K562 (cell line): ENCODE data around the gene DNMT3L. TPM values are rescaled to one million over a fixed set of nuclear protein-coding genes. Genes with fewer than 3 reads are reported as not detected.
"Not testable (repeated sequence)": the region's sequence is repeated elsewhere in the genome, so short reads cannot be mapped to it uniquely, and the experiment has no call there.

Experiments
- ATAC-seq: fragments of 200-7000 bp; cut with Tn5 transposase; 3 replicates; pipeline ENCODE4 v1.9.1; 2020; ENCODE audit warnings: moderate library complexity
- BruUV-seq: library from RNA; stranded (reverse); fragments of 400-500 nt; replicated peaks from 2 replicates; lab custom pipeline; 2021; lab: Mats Ljungman, UMichigan
- CTCF ChIA-PET: fragments of 300-600 bp; formaldehyde crosslinking; extraction: SDS; loops from one replicate; lab custom pipeline; 2021; ENCODE audit warnings: low intra/inter-chr PET ratio; lab: Yijun Ruan, JAX
- POLR2A ChIA-PET: fragments of 300-600, 350-650 bp; sonication (Branson Sonifier 250); formaldehyde crosslinking; extraction: SDS; loops from one replicate; lab custom pipeline; 2021; ENCODE audit warnings: antibody characterized with exemption, inconsistent platforms; lab: Yijun Ruan, JAX
- DNase-seq, 4 experiments: peaks; one replicate each; pipeline versions ENCODE4 v3.0.0 to v3.0.0-alpha.2; 2011 to 2018; ENCODE audit warnings: low spot score in 3 of 4, mixed read lengths in 3 of 4; ENCODE audit errors: extremely low read depth in 1 of 4
- FAIRE-seq: peaks from 2 replicates; lab custom pipeline; 2011; peaks lifted over from hg19 to GRCh38; lab: Jason Lieb, UNC
- H2AFZ ChIP-seq: 2 replicates; pipeline ENCODE4 v1.6.0; 2011; ENCODE audit warnings: low read depth, low read length, control low read depth, inconsistent platforms
- H3K27ac ChIP-seq: fragments of 200-600 bp; 3 replicates; pipeline ENCODE4 v1.8.0; 2011; ENCODE audit warnings: low read depth, mild to moderate bottlenecking, control low read depth, inconsistent platforms, low read length, moderate library complexity, mixed read lengths; ENCODE audit errors: extremely low read depth
- H3K27me3 ChIP-seq, 2 experiments: fragments of 300-600 bp in 1 of 2; 2 replicates in 1 of 2; 3 replicates in 1 of 2; pipeline versions ENCODE4 v1.6.0 to v1.8.0; 2011; ENCODE audit warnings: inconsistent platforms in 2 of 2, low read length in 2 of 2, mild to moderate bottlenecking in 1 of 2, mixed read lengths in 1 of 2, moderate library complexity in 1 of 2; ENCODE audit not compliant: control insufficient read depth in 2 of 2, insufficient read depth in 2 of 2
- H3K36me3 ChIP-seq: fragments of 300-600 bp; 3 replicates; pipeline ENCODE4 v1.8.0; 2011; ENCODE audit warnings: mild to moderate bottlenecking, low read length, inconsistent platforms; ENCODE audit not compliant: control insufficient read depth, insufficient read depth
- H3K4me1 ChIP-seq, 2 experiments: fragments of 200-600 bp in 1 of 2; replicated peaks in 1 of 2; 2 replicates in 1 of 2; 3 replicates in 1 of 2; pipeline versions ENCODE4 v1.5.1 to v1.8.0; 2011; ENCODE audit warnings: inconsistent platforms in 2 of 2, low read length in 2 of 2, mild to moderate bottlenecking in 1 of 2, mixed read lengths in 1 of 2, moderate library complexity in 1 of 2; ENCODE audit not compliant: control insufficient read depth in 2 of 2, insufficient read depth in 2 of 2
- H3K4me2 ChIP-seq: 2 replicates; pipeline ENCODE4 v1.6.1; 2011; ENCODE audit warnings: low read length, control low read depth, inconsistent platforms, mixed read lengths; ENCODE audit not compliant: insufficient read depth
- H3K4me3 ChIP-seq: fragments of 200-600 bp; sonication (generic), shearing (Covaris generic); 2 replicates; pipeline ENCODE4 v1.5.1; 2016; ENCODE audit warnings: control low read depth, inconsistent platforms
- H3K79me2 ChIP-seq: fragments of 200-600 bp; 3 replicates; pipeline ENCODE4 v1.8.0; 2011; ENCODE audit warnings: low read length, inconsistent platforms; ENCODE audit not compliant: control insufficient read depth, insufficient read depth
- H3K9ac ChIP-seq, 2 experiments: 2 replicates each; pipeline versions ENCODE4 v1.6.0 to v1.6.1; 2011; ENCODE audit warnings: low read depth in 2 of 2, low read length in 2 of 2, control low read depth in 1 of 2, inconsistent platforms in 1 of 2, mild to moderate bottlenecking in 1 of 2, mixed read lengths in 1 of 2; ENCODE audit not compliant: insufficient read depth in 1 of 2
- H3K9me1 ChIP-seq: one replicate; pipeline ENCODE4 v1.6.0; 2011; ENCODE audit warnings: inconsistent platforms, mild to moderate bottlenecking, low read length, moderate library complexity; ENCODE audit not compliant: control insufficient read depth, insufficient read depth
- H3K9me3 ChIP-seq: replicated peaks from 2 replicates; pipeline ENCODE4 v1.5.1; 2011; ENCODE audit warnings: low read depth, low read length, inconsistent platforms; ENCODE audit not compliant: control insufficient read depth, insufficient read depth
- H4K20me1 ChIP-seq: replicated peaks from 2 replicates; pipeline ENCODE4 v1.6.1; 2011; ENCODE audit warnings: low read length, inconsistent platforms, mixed read lengths; ENCODE audit not compliant: control insufficient read depth, insufficient read depth
- BHLHE40 ChIP-seq: IDR thresholded peaks from 2 replicates; pipeline ENCODE4 v1.6.1; 2011; ENCODE audit warnings: low read length, improper control_type of control experiment
- OTX1 ChIP-seq: fragments of 450-650 bp; formaldehyde crosslinking; IDR thresholded peaks from 2 replicates; pipeline ENCODE4 v1.4.0; 2022; ENCODE audit warnings: mild to moderate bottlenecking
- STAT6 ChIP-seq: sonication (generic); formaldehyde crosslinking; IDR thresholded peaks from 2 replicates; pipeline ENCODE4 v1.8.1; 2023; ENCODE audit warnings: mild to moderate bottlenecking, missing genetic modification reagents
- ZFPM2 ChIP-seq: fragments of 250-450 bp; sonication (Bioruptor Pico); IDR thresholded peaks from 2 replicates; pipeline ENCODE4 v1.5.1; 2022; ENCODE audit warnings: mild to moderate bottlenecking
- ZNF436 ChIP-seq: fragments of 250-450, 450-650 bp; sonication (Bioruptor Pico); formaldehyde crosslinking; IDR thresholded peaks from 2 replicates; pipeline ENCODE4 v1.7.0; 2020; ENCODE audit warnings: mild to moderate bottlenecking
- WGBS: fragments of 100-300 bp; shearing (Covaris generic); methylation state at CpG from one replicate; pipeline ENCODE4 v1.1.6; 2016; ENCODE audit warnings: low coverage, mixed read lengths; ENCODE audit not compliant: insufficient coverage; ENCODE audit errors: missing lambda C conversion rate; 5-methylcytosine and 5-hydroxymethylcytosine counted together
- in situ Hi-C: fragments of 300-500 bp; cut with MboI; formaldehyde crosslinking; loops from 4 replicates; pipeline ENCODE4 v1.15.0; 2018; ENCODE audit warnings: inconsistent platforms, mixed read lengths
- intact Hi-C: fragments of 100-400 bp; cut with micrococcal nuclease; formaldehyde crosslinking; loops from 2 replicates; pipeline ENCODE4 v1.14.2; 2022
- polyA plus RNA-seq, 8 experiments: library from polyadenylated mRNA; depleted of rRNA in 4 of 8; stranded (reverse) in 5 of 8; unstranded in 3 of 8; fragments of >200 nt; fragmentation: Nextera tagmentation in 2 of 8; fragmentation: Illumina TruSeq in 1 of 8; extraction: Ambion mirVana in 2 of 8; extraction: Trizol in 1 of 8; gene quantifications; 2 replicates each; pipeline versions ENCODE4 v1.2.1 to v1.2.3, GENCODE V29; 2011 to 2014; ENCODE audit warnings: inconsistent platforms in 1 of 8, missing spikeins in 1 of 8
- total RNA-seq, 7 experiments: library from RNA; depleted of rRNA in 6 of 7; stranded (reverse); fragments of >200 nt in 6 of 7; fragmentation: Illumina TruSeq in 2 of 7; extraction: Trizol in 2 of 7; gene quantifications; 2 replicates each; pipeline versions ENCODE4 v1.2.1 to v1.2.3, GENCODE V29; 2011 to 2021; ENCODE audit warnings: low replicate concordance in 1 of 7
- TF ChIP-seq, protein P1 (sequence below): fragments of 250-450 bp; sonication (Bioruptor Pico); IDR thresholded peaks from 2 replicates; pipeline ENCODE4 v1.5.0; 2021

The DNMT3L gene
- total and polyA plus RNA-seq, 9 of the 15 experiments (the other 6 are each of a cell fraction or from before 2014, with no cell fraction given) = 0.08 TPM; not detected in 8

DNA sequence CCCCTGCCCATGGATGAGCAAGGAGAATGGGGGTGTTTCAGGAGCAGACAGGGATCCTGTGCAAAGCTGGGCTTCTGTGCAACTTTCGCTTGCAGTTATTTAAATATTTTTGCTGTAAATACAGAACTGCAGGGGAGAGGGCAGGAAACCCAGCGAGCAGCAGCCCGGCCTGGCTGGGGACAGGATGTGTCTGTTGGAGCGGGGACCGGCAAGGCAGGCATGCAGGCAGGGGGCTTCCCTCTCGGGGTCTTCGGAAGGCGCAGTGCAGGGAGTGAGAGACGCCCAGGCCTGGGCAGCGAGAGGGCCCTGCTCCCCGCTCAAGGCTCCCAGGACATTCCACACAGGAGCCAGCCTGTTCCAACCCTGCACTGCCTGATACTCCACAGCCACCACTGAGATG is 22.3 kb upstream of the DNMT3L start (continued):
- TF ChIP-seq STAT6 (no peak), ZFPM2 (CRISPR knock-in tag) (no peak), ZNF436 (no peak), BHLHE40 (no peak), OTX1 (CRISPR knock-in tag) (no peak)
- TF ChIP-seq, protein P1, sequence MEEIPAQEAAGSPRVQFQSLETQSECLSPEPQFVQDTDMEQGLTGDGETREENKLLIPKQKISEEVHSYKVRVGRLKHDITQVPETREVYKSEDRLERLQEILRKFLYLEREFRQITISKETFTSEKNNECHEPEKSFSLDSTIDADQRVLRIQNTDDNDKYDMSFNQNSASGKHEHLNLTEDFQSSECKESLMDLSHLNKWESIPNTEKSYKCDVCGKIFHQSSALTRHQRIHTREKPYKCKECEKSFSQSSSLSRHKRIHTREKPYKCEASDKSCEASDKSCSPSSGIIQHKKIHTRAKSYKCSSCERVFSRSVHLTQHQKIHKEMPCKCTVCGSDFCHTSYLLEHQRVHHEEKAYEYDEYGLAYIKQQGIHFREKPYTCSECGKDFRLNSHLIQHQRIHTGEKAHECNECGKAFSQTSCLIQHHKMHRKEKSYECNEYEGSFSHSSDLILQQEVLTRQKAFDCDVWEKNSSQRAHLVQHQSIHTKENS (CRISPR knock-in tag) = no peak

GRCh38 chr21:44283211-44283785 is 21.6 kb upstream of the DNMT3L start:
- Histone ChIP-seq H4K20me1 (peaks cover 14% of the 10 kb centered on the region), H3K27me3 (peaks cover 39 to 74% of the 10 kb centered on the region in 2 experiments), H3K4me1 (peaks cover 0 to 32% of the 10 kb centered on the region in 2 experiments; a peak in 2 of 5 replicates)
- H3K9ac ChIP-seq, CTCF ChIA-PET, H3K4me3 ChIP-seq, H2AFZ ChIP-seq, H3K4me2 ChIP-seq, DNase-seq, BruUV-seq, H3K9me1 ChIP-seq, H3K36me3 ChIP-seq, H3K79me2 ChIP-seq, H3K9me3 ChIP-seq, intact Hi-C loops, FAIRE-seq, ATAC-seq, H3K27ac ChIP-seq: not testable (repeated sequence)
- in situ Hi-C loops = loop anchor here (25.0 kb wide), 1 partner anchor 121 kb away; no protein-coding TSS in a partner anchor
- 1% methylated on average over 11 of the region's 11 CpGs for WGBS
- POLR2A ChIA-PET = interaction anchor here (0.6 to 0.7 kb wide), 2 partner anchors 15 to 24 kb away, joined by 3 read pairs; no protein-coding TSS in a partner anchor
